IMR-90 (cell line): Measurements from ENCODE around the gene GLMN. TPM values are rescaled to one million over a fixed set of nuclear protein-coding genes. Genes with fewer than 3 reads are reported as not detected.

Experiments used
- ATAC-seq: fragments of 200-7000 bp; cut with Tn5 transposase; 2 replicates; pipeline ENCODE4 v1.9.1; 2020; ENCODE audit warnings: low read depth, mild to moderate bottlenecking, moderate library complexity
- BruUV-seq: library from RNA; stranded (reverse); fragments of 400-500 nt; replicated peaks from 2 replicates; lab custom pipeline; 2021; lab: Mats Ljungman, UMichigan
- CTCF ChIA-PET: fragments of 300-600 bp; formaldehyde crosslinking; extraction: SDS; loops from one replicate; lab custom pipeline; 2021; ENCODE audit warnings: antibody characterized with exemption; lab: Yijun Ruan, JAX
- POLR2A ChIA-PET: fragments of 300-600 bp; sonication (Branson Sonifier 250); formaldehyde crosslinking; loops from one replicate; lab custom pipeline; 2022; ENCODE audit warnings: antibody characterized with exemption; ENCODE audit not compliant: unreplicated experiment; lab: Charles Lee
- DNase-seq: peaks from one replicate; pipeline ENCODE4 v3.0.0; 2013
- H2AFZ ChIP-seq: replicated peaks from 2 replicates; pipeline ENCODE3; 2013; ENCODE audit warnings: low read length, mild to moderate bottlenecking; ENCODE audit not compliant: poor library complexity
- H2AK5ac ChIP-seq: 2 replicates; pipeline ENCODE4 v1.6.1; 2013; ENCODE audit warnings: low read depth, low read length, inconsistent platforms
- H2AK9ac ChIP-seq: replicated peaks from 2 replicates; pipeline ENCODE3; 2013; ENCODE audit warnings: mild to moderate bottlenecking, low read depth, low read length, moderate library complexity; ENCODE audit not compliant: poor library complexity
- H2BK120ac ChIP-seq: 2 replicates; pipeline ENCODE4 v1.6.1; 2013; ENCODE audit warnings: low read depth, low read length, inconsistent platforms
- H2BK15ac ChIP-seq: 3 replicates; pipeline ENCODE4 v1.6.1; 2013; ENCODE audit warnings: low read depth, low read length, inconsistent platforms
- H2BK20ac ChIP-seq: 2 replicates; pipeline ENCODE4 v1.6.1; 2013; ENCODE audit warnings: low read depth, mild to moderate bottlenecking, inconsistent platforms, low read length, moderate library complexity
- H2BK5ac ChIP-seq: 2 replicates; pipeline ENCODE4 v1.6.1; 2013; ENCODE audit warnings: mild to moderate bottlenecking, low read depth, low read length, inconsistent platforms; ENCODE audit not compliant: poor library complexity, severe bottlenecking
- H3K14ac ChIP-seq: replicated peaks from 2 replicates; pipeline ENCODE4 v1.6.1; 2013; ENCODE audit warnings: low read depth, low read length, inconsistent platforms
- H3K18ac ChIP-seq: 2 replicates; pipeline ENCODE4 v1.6.1; 2013; ENCODE audit warnings: low read depth, low read length, control low read depth
- H3K23ac ChIP-seq: 2 replicates; pipeline ENCODE4 v1.6.1; 2013; ENCODE audit warnings: low read depth, low read length, inconsistent platforms
- H3K27ac ChIP-seq: 2 replicates; pipeline ENCODE4 v1.5.1; 2013; ENCODE audit warnings: mild to moderate bottlenecking, control low read depth, low read length; ENCODE audit not compliant: insufficient read depth
- H3K27me3 ChIP-seq: 2 replicates; pipeline ENCODE4 v1.6.1; 2013; ENCODE audit warnings: low read length; ENCODE audit not compliant: control insufficient read depth, insufficient read depth
- H3K36me3 ChIP-seq: 2 replicates; pipeline ENCODE4 v1.6.1; 2013; ENCODE audit warnings: low read length, mixed read lengths; ENCODE audit not compliant: control insufficient read depth, insufficient read depth
- H3K4ac ChIP-seq: 2 replicates; pipeline ENCODE4 v1.6.1; 2013; ENCODE audit warnings: low read depth, low read length, inconsistent platforms
- H3K4me1 ChIP-seq: 2 replicates; pipeline ENCODE4 v1.6.1; 2013; ENCODE audit warnings: low read length, mixed read lengths; ENCODE audit not compliant: control insufficient read depth, insufficient read depth
- H3K4me2 ChIP-seq: 2 replicates; pipeline ENCODE4 v1.6.1; 2013; ENCODE audit warnings: low read depth, mild to moderate bottlenecking, control low read depth, low read length, moderate library complexity
- H3K4me3 ChIP-seq: 2 replicates; pipeline ENCODE4 v1.5.1; 2013; ENCODE audit warnings: low read depth, mild to moderate bottlenecking, control low read depth, low read length, moderate library complexity; ENCODE audit not compliant: insufficient read depth
- H3K56ac ChIP-seq: 2 replicates; pipeline ENCODE4 v1.6.1; 2013; ENCODE audit warnings: low read length, inconsistent platforms; ENCODE audit not compliant: insufficient read depth; ENCODE audit errors: extremely low read depth
- H3K79me1 ChIP-seq, 2 experiments: 2 replicates each; pipeline ENCODE4 v1.6.1; 2013; ENCODE audit warnings: low read length in 2 of 2, inconsistent platforms in 1 of 2, low read depth in 1 of 2
- H3K9ac ChIP-seq: 2 replicates; pipeline ENCODE4 v1.6.1; 2013; ENCODE audit warnings: low read depth, low read length, control low read depth
- H3K9me1 ChIP-seq: 2 replicates; pipeline ENCODE4 v1.6.1; 2013; ENCODE audit warnings: low read length, inconsistent platforms; ENCODE audit not compliant: insufficient read depth
- H3K9me3 ChIP-seq: 2 replicates; pipeline ENCODE4 v1.6.1; 2013; ENCODE audit warnings: low read length; ENCODE audit not compliant: control insufficient read depth, insufficient read depth
- H4K20me1 ChIP-seq: 2 replicates; pipeline ENCODE4 v1.6.1; 2013; ENCODE audit warnings: low read length, inconsistent platforms; ENCODE audit not compliant: insufficient read depth
- H4K5ac ChIP-seq: 2 replicates; pipeline ENCODE4 v1.6.1; 2013; ENCODE audit warnings: mild to moderate bottlenecking, low read depth, low read length, control low read depth
- H4K8ac ChIP-seq, 2 experiments: 2 replicates each; pipeline ENCODE4 v1.6.1; 2013; ENCODE audit warnings: low read depth in 2 of 2, low read length in 2 of 2, control low read depth in 1 of 2, inconsistent platforms in 1 of 2
- H4K91ac ChIP-seq: 2 replicates; pipeline ENCODE4 v1.6.1; 2013; ENCODE audit warnings: low read depth, low read length, inconsistent platforms; ENCODE audit not compliant: insufficient read depth
- BHLHE40 ChIP-seq: fragments of 150-350 bp; IDR thresholded peaks from 2 replicates; pipeline ENCODE4 v1.6.1; 2016; ENCODE audit warnings: mild to moderate bottlenecking, low read depth, low read length
- CHD1 ChIP-seq: IDR thresholded peaks from 2 replicates; pipeline ENCODE4 v1.6.1; 2012; ENCODE audit warnings: low read depth, low read length, improper control_type of control experiment
- CTCF ChIP-seq: conservative IDR thresholded peaks from 2 replicates; pipeline ENCODE4 v1.5.1; 2012; ENCODE audit warnings: mild to moderate bottlenecking, low read depth, low read length, improper control_type of control experiment
- FOS ChIP-seq: fragments of 150-350 bp; IDR thresholded peaks from 2 replicates; pipeline ENCODE4 v1.6.1; 2016; ENCODE audit warnings: low read depth, low read length
- MAFK ChIP-seq: IDR thresholded peaks from 2 replicates; pipeline ENCODE4 v1.6.1; 2012; ENCODE audit warnings: low read depth, low read length, improper control_type of control experiment
- MXI1 ChIP-seq: IDR thresholded peaks from 2 replicates; pipeline ENCODE4 v1.6.1; 2012; ENCODE audit warnings: low read depth, mild to moderate bottlenecking, low read length, moderate library complexity, borderline replicate concordance
- NFE2L2 ChIP-seq: fragments of 150-350 bp; IDR thresholded peaks from 2 replicates; pipeline ENCODE4 v1.6.1; 2016; ENCODE audit warnings: low read depth, mild to moderate bottlenecking, low read length
- POLR2A ChIP-seq: IDR thresholded peaks from 2 replicates; pipeline ENCODE4 v1.6.1; 2012; ENCODE audit warnings: mild to moderate bottlenecking, low read depth, low read length
- RAD21 ChIP-seq: IDR thresholded peaks from 2 replicates; pipeline ENCODE4 v1.6.1; 2012; ENCODE audit warnings: low read length, improper control_type of control experiment
- SMC3 ChIP-seq: fragments of 150-350 bp; IDR thresholded peaks from 2 replicates; pipeline ENCODE4 v1.6.1; 2016; ENCODE audit warnings: low read depth, mild to moderate bottlenecking, antibody characterized with exemption, low read length, moderate library complexity
- USF2 ChIP-seq: fragments of 150-350 bp; IDR thresholded peaks from 2 replicates; pipeline ENCODE4 v1.6.1; 2017; ENCODE audit warnings: mild to moderate bottlenecking, antibody characterized with exemption, low read length, low read depth
- WGBS, 2 experiments: methylation state at CpG; one replicate each; pipeline versions ENCODE4 v1.1.5 to v1.1.7; 2013; ENCODE audit warnings: missing lambda C conversion rate in 2 of 2; ENCODE audit not compliant: insufficient read length in 1 of 2; ENCODE audit errors: extremely low coverage in 2 of 2; 5-methylcytosine and 5-hydroxymethylcytosine counted together
- dilution Hi-C: fragments of 300-500 bp; cut with HindIII; formaldehyde crosslinking; loops from one replicate; pipeline ENCODE4 v1.14.3; 2018; ENCODE audit warnings: low sequenced_read_pairs; ENCODE audit not compliant: unreplicated experiment
- in situ Hi-C: fragments of 300-500 bp; cut with MboI; formaldehyde crosslinking; loops from 3 replicates; pipeline ENCODE4 v1.14.3; 2019; ENCODE audit warnings: low sequenced_read_pairs, inconsistent platforms, mixed read lengths
- intact Hi-C: fragments of 100-400 bp; cut with micrococcal nuclease; formaldehyde crosslinking; loops from 2 replicates; pipeline ENCODE4 v1.10.0; 2022
- polyA plus RNA-seq, 3 experiments: library from polyadenylated mRNA; depleted of rRNA; stranded (reverse); fragments of >200 nt; gene quantifications; 2 replicates each; pipeline ENCODE4 v1.2.3, GENCODE V29; 2012; ENCODE audit warnings: low replicate concordance in 1 of 3
- total RNA-seq: library from RNA; depleted of rRNA; stranded (reverse); fragments of >200 nt; gene quantifications from 2 replicates; pipeline ENCODE4 v1.2.3, GENCODE V29; 2012

Gene GLMN
- total and polyA plus RNA-seq, 2 of the 4 experiments (the other 2 are of a cell fraction): 4.1 to 4.7 TPM

GRCh38 chr1:92329347-92330129, 30.8 kb upstream of the GLMN start:
- dilution Hi-C loops: no loop called here
- Histone ChIP-seq H2BK120ac (no peak overlapping the region), H2BK15ac (no peak overlapping the region), H3K9me1 (no peaks in the 10 kb centered on the region), H4K91ac (no peak overlapping the region), H3K79me1 (peaks cover 3 to 15% of the 10 kb centered on the region in 2 experiments; a peak in 1 of 4 replicates), H4K5ac (no peak overlapping the region), H4K8ac (no peak overlapping the region), H3K4ac (no peak overlapping the region), H2BK20ac (no peak overlapping the region), H3K27me3 (no peaks in the 10 kb centered on the region), H3K36me3 (peaks cover 13% of the 10 kb centered on the region), H3K27ac (no peak overlapping the region), H3K9me3 (peaks cover 7% of the 10 kb centered on the region), H3K14ac (no peak overlapping the region; the same call in 1 of the 2 replicates), H3K23ac (no peak overlapping the region), H3K4me2 (no peak overlapping the region), H3K56ac (no peak overlapping the region), H2AK9ac (no peak overlapping the region), H3K18ac (no peak overlapping the region), H2AFZ (no peak overlapping the region), H2BK5ac (no peak overlapping the region), H3K4me3 (no peak overlapping the region), H3K9ac (no peak overlapping the region), H4K20me1 (no peaks in the 10 kb centered on the region; the same call in 1 of the 2 replicates), H3K4me1 (no peaks in the 10 kb centered on the region), H2AK5ac (no peak overlapping the region; the same call in 1 of the 2 replicates)
- peak; percentile 67 for DNase-seq
- no peak for ATAC-seq
- intact Hi-C loops: no loop called here
- TF ChIP-seq RAD21 (no peak), POLR2A (no peak), CTCF (no peak), SMC3 (no peak), FOS (no peak), USF2 (no peak), NFE2L2 (no peak), CHD1 (no peak), BHLHE40 (no peak), MAFK (no peak), MXI1 (no peak)
- ChIA-PET POLR2A (no interaction called here), CTCF (interaction anchor here (0.8 kb wide), 1 partner anchor 19 kb away, joined by 3 read pairs; no protein-coding TSS in a partner anchor)
- 80% methylated on average over 1 of the region's 6 CpGs; no CpG with 5 or more reads in 1 of the 2 experiments for WGBS, 2 experiments
- no TSS peak for BruUV-seq
- in situ Hi-C loops: no loop called here
